Common myeloid progenitor, CD34-positive (primary cell): Measurements from ENCODE around the gene PIGV.
"Not testable (repeated sequence)": the region's sequence is repeated elsewhere in the genome, so short reads cannot be mapped to it uniquely, and the experiment has no call there.

Experiments used
- CTCF ChIA-PET: fragments of 350-600 bp; sonication (Branson Sonifier 250); formaldehyde crosslinking; loops from one replicate; lab custom pipeline; 2021; ENCODE audit warnings: antibody characterized with exemption; lab: Charles Lee
- POLR2A ChIA-PET: fragments of 350-600 bp; sonication (Branson Sonifier 250); formaldehyde crosslinking; loops from one replicate; lab custom pipeline; 2021; ENCODE audit warnings: antibody characterized with exemption; lab: Charles Lee
- DNase-seq, 3 donors: peaks; one replicate each; pipeline versions ENCODE4 v3.0.0 to v3.0.0-alpha.2; 2013
- H3K27ac ChIP-seq, 2 experiments: 1 replicate in 1 of 2; 2 replicates in 1 of 2; pipeline ENCODE4 v1.7.0; 2013; ENCODE audit warnings: inconsistent platforms in 2 of 2, low read length in 2 of 2, mild to moderate bottlenecking in 2 of 2, low read depth in 1 of 2, moderate library complexity in 1 of 2; ENCODE audit not compliant: severe bottlenecking in 2 of 2, insufficient read depth in 1 of 2, poor library complexity in 1 of 2
- H3K27me3 ChIP-seq, 5 experiments: replicated peaks in 2 of 5; 1 replicate in 3 of 5; 2 replicates in 2 of 5; pipeline versions ENCODE4 v1.6.1 to v1.7.0; 2013; ENCODE audit warnings: low read length in 4 of 5, mild to moderate bottlenecking in 2 of 5, moderate library complexity in 2 of 5, inconsistent platforms in 1 of 5; ENCODE audit not compliant: insufficient read depth in 5 of 5, control insufficient read depth in 4 of 5
- H3K36me3 ChIP-seq, 4 experiments: 1 replicate in 2 of 4; 2 replicates in 2 of 4; pipeline versions ENCODE4 v1.6.1 to v1.7.0; 2013; ENCODE audit warnings: low read length in 3 of 4, control low read depth in 1 of 4, mild to moderate bottlenecking in 1 of 4; ENCODE audit not compliant: control insufficient read depth in 4 of 4, insufficient read depth in 4 of 4
- H3K4me1 ChIP-seq, 4 experiments: 1 replicate in 3 of 4; 2 replicates in 1 of 4; pipeline versions ENCODE4 v1.6.1 to v1.7.1; 2013; ENCODE audit warnings: low read length in 3 of 4, mild to moderate bottlenecking in 3 of 4, control low read depth in 1 of 4, inconsistent platforms in 1 of 4, moderate library complexity in 1 of 4; ENCODE audit not compliant: control insufficient read depth in 4 of 4, insufficient read depth in 4 of 4; ENCODE audit errors: control extremely low read depth in 1 of 4
- H3K4me3 ChIP-seq, 7 experiments: 1 replicate in 4 of 7; 2 replicates in 3 of 7; pipeline versions ENCODE4 v1.5.1 to v1.7.0; 2013; ENCODE audit warnings: mild to moderate bottlenecking in 7 of 7, low read length in 6 of 7, moderate library complexity in 6 of 7, inconsistent platforms in 2 of 7, low read depth in 2 of 7, control low read depth in 1 of 7; ENCODE audit not compliant: insufficient read depth in 4 of 7, control insufficient read depth in 1 of 7; ENCODE audit errors: extremely low read depth in 1 of 7
- H3K9me3 ChIP-seq, 5 experiments: 1 replicate in 4 of 5; 2 replicates in 1 of 5; pipeline versions ENCODE4 v1.6.1 to v1.7.1; 2013; ENCODE audit warnings: low read length in 4 of 5, mild to moderate bottlenecking in 2 of 5, inconsistent platforms in 1 of 5, low read depth in 1 of 5, moderate library complexity in 1 of 5; ENCODE audit not compliant: control insufficient read depth in 4 of 5, insufficient read depth in 2 of 5; ENCODE audit errors: control extremely low read depth in 1 of 5
- WGBS: methylation state at CpG from one replicate; pipeline ENCODE4 v1.1.5; 2013; ENCODE audit not compliant: insufficient coverage; 5-methylcytosine and 5-hydroxymethylcytosine counted together

The PIGV gene

DNA sequence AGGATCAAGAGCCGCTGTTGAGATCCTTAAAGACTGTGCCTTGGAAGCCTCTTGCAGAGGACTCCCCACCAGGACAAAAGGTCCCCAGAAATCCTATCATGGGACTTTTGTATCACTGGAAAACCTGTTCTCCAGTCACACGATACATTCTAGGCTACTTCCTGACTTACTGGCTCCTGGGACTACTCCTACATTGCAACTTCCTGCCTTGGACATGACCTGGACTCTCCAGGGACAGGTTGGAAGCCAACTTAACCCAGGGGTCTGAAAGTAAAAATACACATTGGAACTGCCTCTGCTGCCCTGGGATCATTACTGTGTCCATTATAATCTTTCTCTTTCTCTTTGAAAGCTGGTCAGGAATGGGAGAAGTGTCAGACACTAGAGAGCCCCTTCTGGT lies 9.9 kb downstream of the PIGV start:
- Histone ChIP-seq H3K27ac (no peak overlapping the region), H3K36me3 (peaks cover 6 to 33% (median 23%) of the 10 kb centered on the region in 4 experiments), H3K27me3 (no peaks in the 10 kb centered on the region), H3K9me3 (no peaks in the 10 kb centered on the region), H3K4me3 (no peak overlapping the region), H3K4me1 (peaks cover 4 to 19% (median 13%) of the 10 kb centered on the region in 4 experiments)
- ChIA-PET CTCF (interaction anchor here (1.1 to 4.3 kb wide), 4 partner anchors 12 to 106 kb away, joined by 3 to 34 read pairs (median 6); no protein-coding TSS in a partner anchor), POLR2A (no interaction called here)
- DNase-seq, result no peak
- 96% methylated on average over 2 of the region's 2 CpGs for WGBS

DNA sequence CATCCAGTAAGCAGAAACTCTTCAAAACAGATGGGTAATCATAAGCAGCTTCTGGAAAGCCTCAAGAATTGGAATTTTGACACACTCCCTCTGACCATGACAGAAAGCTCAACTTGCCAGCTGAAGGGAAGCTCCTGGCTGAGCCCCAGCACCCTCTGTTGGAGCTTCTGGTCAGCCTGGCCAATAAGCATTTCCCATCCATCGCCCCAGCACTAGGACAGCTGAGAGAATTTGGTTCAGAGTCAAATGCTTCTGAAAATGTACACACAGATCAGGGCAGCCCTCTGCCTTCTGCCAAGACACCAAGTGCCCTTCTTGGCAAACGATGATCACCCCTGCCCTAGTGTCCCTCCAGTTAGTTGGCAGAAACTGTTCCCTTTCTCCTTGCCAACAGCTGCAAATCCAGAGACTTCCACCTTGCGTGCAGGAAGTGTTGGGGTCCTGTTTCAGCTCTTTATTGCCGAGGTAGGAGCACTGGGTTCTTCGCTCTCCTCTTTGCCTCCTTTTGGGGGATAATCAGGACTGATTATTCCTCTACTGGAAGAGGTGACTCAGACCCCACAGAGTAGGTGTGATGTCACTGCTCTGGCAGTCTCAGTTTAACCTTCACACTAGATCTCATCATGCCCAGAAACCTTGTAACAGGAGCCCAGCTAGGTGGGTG lies 11.9 kb downstream of the PIGV start:
- POLR2A ChIA-PET, result no interaction called here
- H3K27me3 ChIP-seq, result no peaks in the 10 kb centered on the region
- H3K4me3 ChIP-seq, result no peak overlapping the region
- peak overlapping the region in 1 of 2 experiments; percentile 51 for H3K27ac ChIP-seq
- CTCF ChIA-PET, result interaction anchor here (0.9 to 4.3 kb wide), 11 partner anchors 9 to 200 kb away, joined by 3 to 49 read pairs (median 4); partner anchors contain the start of gene PIGV
- H3K4me1 ChIP-seq, result peaks cover 4 to 19% (median 13%) of the 10 kb centered on the region in 4 experiments
- no peaks in the 10 kb centered on the region for H3K9me3 ChIP-seq
- peaks cover 0 to 21% (median 12%) of the 10 kb centered on the region in 4 experiments for H3K36me3 ChIP-seq
- 87% methylated on average over 5 of the region's 5 CpGs for WGBS
- DNase-seq, result peak in 1 of 3 donors; percentile 23

DNA sequence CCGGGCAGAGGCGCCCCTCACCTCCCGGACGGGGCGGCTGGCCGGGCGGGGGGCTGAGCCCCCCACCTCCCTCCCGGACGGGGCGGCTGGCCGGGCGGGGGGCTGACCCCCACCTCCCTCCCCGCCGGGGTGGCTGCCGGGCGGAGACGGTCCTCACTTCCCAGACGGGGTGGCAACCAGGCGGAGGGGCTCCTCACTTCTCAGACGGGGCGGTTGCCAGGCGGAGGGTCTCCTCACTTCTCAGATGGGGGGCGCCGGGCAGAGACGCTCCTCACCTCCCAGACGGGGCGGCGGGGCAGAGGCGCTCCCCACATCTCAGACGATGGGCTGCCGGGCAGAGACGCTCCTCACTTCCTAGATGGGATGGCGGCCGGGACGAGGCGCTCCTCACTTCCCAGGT lies 16.2 kb downstream of the PIGV start:
- H3K27ac ChIP-seq, H3K36me3 ChIP-seq, DNase-seq, H3K27me3 ChIP-seq, H3K4me3 ChIP-seq, CTCF ChIA-PET, POLR2A ChIA-PET, H3K9me3 ChIP-seq: not testable (repeated sequence)
- WGBS, result 97% methylated on average over 9 of the region's 36 CpGs
- H3K4me1 ChIP-seq, result peaks cover 7 to 26% (median 15%) of the 10 kb centered on the region in 4 experiments

DNA sequence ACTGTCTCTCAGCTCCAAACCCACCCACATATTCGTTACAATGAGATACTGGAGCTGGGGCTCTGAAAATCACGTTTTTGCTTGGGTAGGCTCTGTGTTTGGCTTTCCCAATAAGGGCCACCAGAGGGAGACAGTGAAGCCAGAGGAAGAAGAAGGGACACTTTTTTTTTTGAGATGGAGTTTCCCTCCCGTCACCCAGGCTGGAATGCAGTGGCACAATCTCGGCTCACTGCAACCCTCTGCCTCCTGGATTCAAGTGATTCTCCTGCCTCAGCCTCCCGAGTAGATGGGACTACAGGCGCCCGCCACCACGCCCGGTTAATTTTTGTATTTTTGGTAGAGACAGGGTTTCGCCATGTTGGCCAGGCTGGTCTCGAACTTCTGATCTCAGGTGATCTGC lies 22.4 kb downstream of the PIGV start:
- ChIA-PET POLR2A (interaction anchor here (0.9 to 1.7 kb wide), 3 partner anchors 15 to 23 kb away, joined by 3 to 5 read pairs (median 4); no protein-coding TSS in a partner anchor), CTCF (interaction anchor here (0.6 to 6.0 kb wide), 22 partner anchors 10 to 207 kb away, joined by 3 to 90 read pairs (median 6); partner anchors contain the start of gene SFN)
- not testable (repeated sequence) for H3K4me1 ChIP-seq, H3K36me3 ChIP-seq, H3K9me3 ChIP-seq, H3K27ac ChIP-seq, H3K4me3 ChIP-seq, H3K27me3 ChIP-seq
- 65% methylated on average over 9 of the region's 11 CpGs for WGBS
- peak; percentile 85 to 93 (median 90) for DNase-seq

DNA sequence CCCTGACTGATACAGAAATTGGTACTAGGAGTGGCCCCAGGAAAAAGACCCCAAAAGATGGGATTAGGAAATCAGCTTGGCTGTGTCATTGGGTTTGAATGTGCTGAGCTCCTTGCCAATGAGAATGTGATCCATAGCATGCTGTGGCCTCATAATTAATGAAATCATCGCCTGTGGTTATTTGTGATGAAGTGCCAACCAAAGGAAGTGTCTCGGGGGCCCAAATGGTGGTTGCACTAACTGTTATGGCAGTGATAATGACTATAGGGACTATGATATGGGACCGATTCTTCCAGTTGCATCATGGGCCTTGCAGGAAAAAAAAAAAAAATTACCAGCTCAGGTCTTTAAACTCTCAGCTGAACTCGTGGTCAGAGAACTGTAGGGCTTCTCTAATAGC lies 23.3 kb downstream of the PIGV start:
- CTCF ChIA-PET, result interaction anchor here (0.6 to 6.0 kb wide), 19 partner anchors 10 to 217 kb away, joined by 3 to 90 read pairs (median 4); partner anchors contain the start of genes SFN and ZDHHC18
- POLR2A ChIA-PET, result interaction anchor here (1.2 to 1.7 kb wide), 2 partner anchors 22 to 107 kb away, joined by 3 to 5 read pairs; no protein-coding TSS in a partner anchor
- no peak overlapping the region for H3K4me3 ChIP-seq
- DNase-seq, result peak in 1 of 3 donors; percentile 8
- 72% methylated on average over 3 of the region's 4 CpGs for WGBS
- H3K27me3 ChIP-seq, result no peaks in the 10 kb centered on the region
- no peaks in the 10 kb centered on the region for H3K9me3 ChIP-seq
- H3K36me3 ChIP-seq, result no peaks in the 10 kb centered on the region
- no peak overlapping the region for H3K27ac ChIP-seq
- H3K4me1 ChIP-seq, result peaks cover 0 to 4% (median 0%) of the 10 kb centered on the region in 4 experiments

DNA sequence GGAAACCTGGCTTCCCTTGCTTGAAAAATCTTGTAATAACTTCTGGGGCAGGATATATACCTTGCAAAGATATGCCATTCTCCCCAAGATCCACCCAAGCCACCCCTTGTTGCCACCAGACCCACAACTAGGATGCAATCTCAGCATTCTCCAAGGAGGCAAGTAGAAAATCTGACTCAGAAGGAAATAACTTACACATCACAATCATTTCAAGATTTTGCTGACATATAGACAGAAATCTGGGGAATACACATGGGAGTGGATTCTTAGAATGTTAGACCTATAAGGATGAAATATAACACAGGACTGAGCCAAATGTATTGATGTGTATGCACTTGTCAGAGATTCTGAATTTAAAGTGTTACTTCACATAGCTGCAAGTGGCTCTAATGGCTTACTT lies 24.0 kb downstream of the PIGV start:
- ChIA-PET CTCF (interaction anchor here (0.6 to 6.0 kb wide), 11 partner anchors 9 to 217 kb away, joined by 3 to 90 read pairs (median 7); partner anchors contain the start of gene ZDHHC18), POLR2A (interaction anchor here (1.2 to 1.7 kb wide), 2 partner anchors 22 to 106 kb away, joined by 3 to 5 read pairs; no protein-coding TSS in a partner anchor)
- Histone ChIP-seq H3K36me3 (no peaks in the 10 kb centered on the region), H3K4me1 (peaks cover 0 to 4% (median 0%) of the 10 kb centered on the region in 4 experiments), H3K9me3 (no peaks in the 10 kb centered on the region), H3K27ac (no peak overlapping the region), H3K27me3 (no peaks in the 10 kb centered on the region), H3K4me3 (no peak overlapping the region)
- DNase-seq, result no peak

DNA sequence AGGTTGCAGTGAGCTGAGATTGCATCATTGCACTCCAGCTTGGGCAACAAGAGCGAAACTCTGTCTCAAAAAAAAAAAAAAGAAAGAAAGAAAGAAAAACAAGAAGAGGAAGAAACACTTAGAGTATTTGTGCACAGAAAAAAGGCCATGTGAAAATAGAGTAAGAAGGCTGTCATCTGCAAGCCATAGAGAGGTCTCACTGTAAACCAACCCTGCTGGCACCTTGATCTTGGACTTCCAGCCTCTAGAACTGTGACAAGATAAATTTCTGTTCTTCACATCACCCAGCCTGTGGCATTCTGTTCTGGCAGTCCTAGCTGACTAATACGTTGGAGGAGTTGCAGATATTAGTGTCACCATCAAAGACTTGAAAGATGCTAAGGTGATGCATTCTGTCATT lies 26.6 kb downstream of the PIGV start:
- CTCF ChIA-PET, result interaction anchor here (1.1 kb wide), 1 partner anchor 18 kb away, joined by 4 read pairs; no protein-coding TSS in a partner anchor
- no peak for DNase-seq
- no peaks in the 10 kb centered on the region for H3K36me3 ChIP-seq
- no peaks in the 10 kb centered on the region for H3K27me3 ChIP-seq
- H3K4me3 ChIP-seq, result no peak overlapping the region
- no peaks in the 10 kb centered on the region for H3K9me3 ChIP-seq
- POLR2A ChIA-PET, result no interaction called here
- H3K4me1 ChIP-seq, result peaks cover 0 to 4% (median 0%) of the 10 kb centered on the region in 4 experiments
- no peak overlapping the region for H3K27ac ChIP-seq
- 86% methylated on average over 1 of the region's 2 CpGs for WGBS
